Trophoblast cell (in vitro differentiated cells and primary cell): ENCODE results near the gene SRGAP3.

Experiments used
- DNase-seq, 2 donors: peaks; one replicate each; pipeline ENCODE4 v3.0.0-alpha.2; 2016
- H2AFZ ChIP-seq: 2 replicates; pipeline ENCODE4 v1.6.1; 2013; ENCODE audit warnings: low read length, moderate library complexity, mild to moderate bottlenecking; ENCODE audit not compliant: insufficient read depth, poor library complexity
- H2AK5ac ChIP-seq: 2 replicates; pipeline ENCODE4 v1.6.1; 2013; ENCODE audit warnings: mild to moderate bottlenecking, low read length
- H2BK120ac ChIP-seq: 2 replicates; pipeline ENCODE4 v1.6.1; 2013; ENCODE audit warnings: low read length, mild to moderate bottlenecking, moderate library complexity; ENCODE audit not compliant: insufficient read depth, poor library complexity
- H2BK12ac ChIP-seq: 2 replicates; pipeline ENCODE4 v1.6.1; 2013; ENCODE audit warnings: mild to moderate bottlenecking, low read length, moderate library complexity
- H2BK5ac ChIP-seq: 2 replicates; pipeline ENCODE4 v1.6.1; 2013; ENCODE audit warnings: low read length, low read depth, moderate library complexity, mild to moderate bottlenecking; ENCODE audit not compliant: poor library complexity
- H3K14ac ChIP-seq: 2 replicates; pipeline ENCODE4 v1.6.1; 2013; ENCODE audit warnings: mild to moderate bottlenecking, low read length
- H3K18ac ChIP-seq: 2 replicates; pipeline ENCODE4 v1.6.1; 2013; ENCODE audit warnings: mild to moderate bottlenecking, low read length
- H3K23ac ChIP-seq: 2 replicates; pipeline ENCODE4 v1.6.1; 2013; ENCODE audit warnings: low read length
- H3K27ac ChIP-seq: 2 replicates; pipeline ENCODE4 v1.5.1; 2013; ENCODE audit warnings: low read depth, mild to moderate bottlenecking, inconsistent platforms, low read length, moderate library complexity
- H3K27me3 ChIP-seq: 2 replicates; pipeline ENCODE4 v1.6.1; 2013; ENCODE audit warnings: inconsistent platforms, mild to moderate bottlenecking, low read length, moderate library complexity; ENCODE audit not compliant: insufficient read depth
- H3K36me3 ChIP-seq, 2 experiments: 1 replicate in 1 of 2; 2 replicates in 1 of 2; pipeline ENCODE4 v1.6.1; 2013; ENCODE audit warnings: low read length in 2 of 2, mild to moderate bottlenecking in 2 of 2, moderate library complexity in 1 of 2; ENCODE audit not compliant: insufficient read depth in 2 of 2, control insufficient read depth in 1 of 2
- H3K4ac ChIP-seq: 2 replicates; pipeline ENCODE4 v1.6.1; 2013; ENCODE audit warnings: low read depth, mild to moderate bottlenecking, low read length, moderate library complexity
- H3K4me1 ChIP-seq, 2 experiments: 1 replicate in 1 of 2; 2 replicates in 1 of 2; pipeline ENCODE4 v1.6.1; 2013; ENCODE audit warnings: low read length in 2 of 2, mild to moderate bottlenecking in 2 of 2, moderate library complexity in 1 of 2; ENCODE audit not compliant: insufficient read depth in 2 of 2, control insufficient read depth in 1 of 2
- H3K4me2 ChIP-seq: 2 replicates; pipeline ENCODE4 v1.6.1; 2013; ENCODE audit warnings: inconsistent platforms, mild to moderate bottlenecking, low read length, moderate library complexity
- H3K4me3 ChIP-seq: 2 replicates; pipeline ENCODE4 v1.5.1; 2013; ENCODE audit warnings: mild to moderate bottlenecking, low read depth, low read length, inconsistent platforms
- H3K79me1 ChIP-seq: one replicate; pipeline ENCODE4 v1.6.1; 2013; ENCODE audit warnings: low read length
- H3K79me2 ChIP-seq: 2 replicates; pipeline ENCODE4 v1.6.1; 2013; ENCODE audit warnings: low read length, mild to moderate bottlenecking; ENCODE audit not compliant: control insufficient read depth, insufficient read depth, poor library complexity
- H3K9ac ChIP-seq: 2 replicates; pipeline ENCODE4 v1.6.1; 2013; ENCODE audit warnings: mild to moderate bottlenecking, low read length
- H3K9me3 ChIP-seq: 2 replicates; pipeline ENCODE4 v1.6.1; 2013; ENCODE audit warnings: low read depth, mild to moderate bottlenecking, control low read depth, inconsistent platforms, low read length; ENCODE audit not compliant: insufficient read depth
- H4K12ac ChIP-seq: 2 replicates; pipeline ENCODE4 v1.6.1; 2013; ENCODE audit warnings: low read depth, mild to moderate bottlenecking, low read length, moderate library complexity
- H4K8ac ChIP-seq: 2 replicates; pipeline ENCODE4 v1.6.1; 2013; ENCODE audit warnings: low read depth, mild to moderate bottlenecking, low read length, moderate library complexity
- H4K91ac ChIP-seq: one replicate; pipeline ENCODE4 v1.6.1; 2013; ENCODE audit warnings: low read depth, mild to moderate bottlenecking, low read length, moderate library complexity
- WGBS: extraction: QIAGEN DNeasy Blood & Tissue Kit; methylation state at CpG from one replicate; pipeline ENCODE4 v1.1.7; 2013; ENCODE audit warnings: missing lambda C conversion rate; ENCODE audit not compliant: insufficient read length, insufficient coverage; ENCODE audit errors: extremely low coverage; 5-methylcytosine and 5-hydroxymethylcytosine counted together

Gene SRGAP3

DNA sequence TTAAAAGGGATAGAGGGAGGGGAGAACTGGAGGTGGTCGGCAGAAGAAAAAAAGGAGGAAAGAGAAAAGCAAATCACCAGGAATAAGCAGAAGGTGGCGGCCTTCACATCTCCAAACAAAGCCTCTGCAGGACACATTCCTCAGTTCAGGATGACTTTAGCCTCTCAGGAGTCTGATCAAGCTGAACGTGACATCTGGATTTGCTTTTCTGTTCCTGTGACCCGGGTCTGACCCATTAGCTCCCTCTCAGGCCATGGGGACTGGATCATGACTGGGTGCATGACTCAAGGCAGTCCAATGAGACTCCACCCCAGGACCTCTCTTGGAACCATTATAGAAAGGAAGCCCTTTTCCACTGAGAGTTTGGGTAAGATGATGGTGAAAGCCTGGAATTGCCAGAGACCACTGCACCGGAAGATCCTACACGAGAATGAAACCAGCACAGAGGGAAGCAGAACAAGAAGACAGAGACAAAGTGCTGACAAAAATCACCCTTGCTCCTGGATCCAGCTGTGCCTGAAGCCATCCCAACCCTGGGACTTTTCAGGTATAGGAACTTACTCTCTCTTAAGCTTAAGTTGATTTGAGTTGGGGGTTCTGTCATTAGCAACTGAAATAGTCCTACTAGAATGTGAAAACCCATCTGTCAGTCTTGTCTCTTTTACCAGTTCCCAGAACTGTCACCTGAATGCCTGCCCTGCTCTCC is 240.7 kb downstream of the SRGAP3 start:
- Histone ChIP-seq H3K23ac (no peak overlapping the region), H2AFZ (no peak overlapping the region), H2BK12ac (no peak overlapping the region), H4K8ac (no peak overlapping the region), H4K91ac (no peak overlapping the region), H3K27me3 (no peaks in the 10 kb centered on the region), H3K14ac (no peak overlapping the region), H4K12ac (no peak overlapping the region), H2AK5ac (no peak overlapping the region), H3K36me3 (no peaks in the 10 kb centered on the region), H3K79me2 (no peaks in the 10 kb centered on the region), H3K79me1 (peaks cover 3% of the 10 kb centered on the region), H3K18ac (no peak overlapping the region), H2BK5ac (no peak overlapping the region), H3K9me3 (no peaks in the 10 kb centered on the region), H3K9ac (no peak overlapping the region), H3K4me3 (no peak overlapping the region), H3K4ac (no peak overlapping the region), H3K4me2 (no peak overlapping the region), H3K27ac (no peak overlapping the region), H3K4me1 (peaks cover 3 to 23% of the 10 kb centered on the region in 2 experiments), H2BK120ac (no peak overlapping the region)
- WGBS: no CpG with 5 or more reads among the region's 6 CpGs
- DNase-seq: no peak

- no peaks in the 10 kb centered on the region for H3K27me3 ChIP-seq
- H2BK12ac ChIP-seq: no peak overlapping the region
- no peak overlapping the region for H3K18ac ChIP-seq
- H3K23ac ChIP-seq: no peak overlapping the region
- peaks cover 3 to 23% of the 10 kb centered on the region in 2 experiments for H3K4me1 ChIP-seq
- H2AFZ ChIP-seq: no peak overlapping the region
- peak overlapping the region; percentile 4 for H4K91ac ChIP-seq
- WGBS: no CpG with 5 or more reads among the region's 2 CpGs
- no peak overlapping the region for H3K4me3 ChIP-seq
- no peaks in the 10 kb centered on the region for H3K9me3 ChIP-seq
- no peaks in the 10 kb centered on the region for H3K36me3 ChIP-seq
- no peak overlapping the region for H3K27ac ChIP-seq
- H3K9ac ChIP-seq: no peak overlapping the region
- no peak overlapping the region for H4K12ac ChIP-seq
- H2AK5ac ChIP-seq: no peak overlapping the region
- no peak overlapping the region for H3K4ac ChIP-seq
- no peak overlapping the region for H2BK5ac ChIP-seq
- no peaks in the 10 kb centered on the region for H3K79me2 ChIP-seq
- no peak overlapping the region for H2BK120ac ChIP-seq
- peaks cover 3% of the 10 kb centered on the region for H3K79me1 ChIP-seq
- no peak for DNase-seq
- no peak overlapping the region for H3K4me2 ChIP-seq
- no peak overlapping the region for H4K8ac ChIP-seq
- H3K14ac ChIP-seq: no peak overlapping the region
These were observed 241.5 kb downstream of the SRGAP3 start for GRCh38 chr3:9007928-9008327.

DNA sequence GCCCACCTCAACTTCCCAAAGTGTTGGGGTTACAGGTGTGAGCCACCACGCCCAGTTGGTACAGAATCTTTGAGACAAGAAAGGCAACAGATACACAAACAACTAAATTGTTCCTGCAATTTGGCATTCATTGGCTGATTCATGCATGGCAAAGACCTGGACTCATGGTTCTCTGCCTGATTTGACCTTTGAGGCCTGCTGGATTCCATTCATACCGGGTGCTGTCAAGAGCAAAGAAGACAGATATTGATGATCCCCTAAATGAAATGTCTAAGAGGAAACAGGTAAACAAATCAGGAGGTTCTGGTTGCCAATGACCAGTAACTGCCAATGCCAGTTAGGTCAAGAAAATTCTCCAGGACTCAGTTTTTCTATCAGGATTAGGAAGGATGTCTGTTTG is 242.2 kb downstream of the SRGAP3 start:
- no peak for DNase-seq
- no peaks in the 10 kb centered on the region for H3K36me3 ChIP-seq
- no peaks in the 10 kb centered on the region for H3K9me3 ChIP-seq
- H3K4me3 ChIP-seq: no peak overlapping the region
- H2BK12ac ChIP-seq: no peak overlapping the region
- peaks cover 3% of the 10 kb centered on the region for H3K79me1 ChIP-seq
- H4K8ac ChIP-seq: no peak overlapping the region
- no peaks in the 10 kb centered on the region for H3K27me3 ChIP-seq
- peaks cover 3 to 23% of the 10 kb centered on the region in 2 experiments for H3K4me1 ChIP-seq
- no peak overlapping the region for H3K4ac ChIP-seq
- H3K14ac ChIP-seq: no peak overlapping the region
- no peak overlapping the region for H2AFZ ChIP-seq
- H4K91ac ChIP-seq: no peak overlapping the region
- H2BK120ac ChIP-seq: no peak overlapping the region
- no peak overlapping the region for H3K27ac ChIP-seq
- no peak overlapping the region for H3K4me2 ChIP-seq
- no peak overlapping the region for H2BK5ac ChIP-seq
- no peak overlapping the region for H4K12ac ChIP-seq
- no CpG with 5 or more reads among the region's 2 CpGs for WGBS
- no peaks in the 10 kb centered on the region for H3K79me2 ChIP-seq
- H3K23ac ChIP-seq: no peak overlapping the region
- no peak overlapping the region for H3K9ac ChIP-seq
- H2AK5ac ChIP-seq: no peak overlapping the region
- H3K18ac ChIP-seq: no peak overlapping the region

GRCh38 chr3:9000041-9000440 is 249.4 kb downstream of the SRGAP3 start:
- Histone ChIP-seq H4K91ac (no peak overlapping the region), H3K4me3 (no peak overlapping the region), H3K4me1 (peaks cover 0 to 2% of the 10 kb centered on the region in 2 experiments), H2BK120ac (no peak overlapping the region), H4K8ac (no peak overlapping the region), H3K18ac (no peak overlapping the region), H4K12ac (no peak overlapping the region), H3K36me3 (no peaks in the 10 kb centered on the region), H3K9me3 (no peaks in the 10 kb centered on the region), H2AK5ac (no peak overlapping the region), H3K4me2 (no peak overlapping the region), H2BK12ac (no peak overlapping the region), H3K9ac (no peak overlapping the region), H2BK5ac (no peak overlapping the region), H3K79me1 (no peaks in the 10 kb centered on the region), H3K27me3 (no peaks in the 10 kb centered on the region), H3K14ac (no peak overlapping the region), H3K23ac (no peak overlapping the region), H3K27ac (no peak overlapping the region), H2AFZ (no peak overlapping the region), H3K4ac (no peak overlapping the region), H3K79me2 (no peaks in the 10 kb centered on the region)
- no peak for DNase-seq
